Lung (tissue), 12 donors: ENCODE data around the gene SBF2. TPM values are rescaled to one million over a fixed set of nuclear protein-coding genes. Genes with fewer than 3 reads are reported as not detected.

Experiments used
- ATAC-seq: fragments of 200-7000 bp; cut with Tn5 transposase; one replicate; pipeline ENCODE4 v1.9.1; 2020; ENCODE audit warnings: moderate number of reproducible peaks; ENCODE audit not compliant: insufficient read depth, low FRiP score
- DNase-seq, 3 donors: peaks; one replicate each; pipeline ENCODE4 v3.0.0-alpha.2; 2013 to 2017
- H3K27ac ChIP-seq, 2 donors: one replicate each; pipeline ENCODE4 v1.5.1; 2013; ENCODE audit warnings: mild to moderate bottlenecking in 2 of 2, moderate library complexity in 2 of 2, control low read depth in 1 of 2, inconsistent platforms in 1 of 2, low read depth in 1 of 2, low read length in 1 of 2
- H3K27me3 ChIP-seq, 3 donors: one replicate each; pipeline ENCODE4 v1.5.1; 2013; ENCODE audit warnings: low read length in 2 of 3; ENCODE audit not compliant: control insufficient read depth in 3 of 3, insufficient read depth in 3 of 3
- H3K36me3 ChIP-seq, 4 donors: one replicate each; pipeline ENCODE4 v1.5.1; 2013; ENCODE audit warnings: low read length in 4 of 4, mild to moderate bottlenecking in 1 of 4, moderate library complexity in 1 of 4; ENCODE audit not compliant: control insufficient read depth in 4 of 4, insufficient read depth in 4 of 4
- H3K4me1 ChIP-seq, 5 donors: one replicate each; pipeline ENCODE4 v1.5.1; 2013; ENCODE audit warnings: low read length in 5 of 5, mild to moderate bottlenecking in 2 of 5, moderate library complexity in 1 of 5; ENCODE audit not compliant: control insufficient read depth in 5 of 5, insufficient read depth in 5 of 5
- H3K4me3 ChIP-seq: one replicate; pipeline ENCODE4 v1.5.1; 2013; ENCODE audit warnings: mild to moderate bottlenecking, control low read depth, moderate library complexity
- H3K9ac ChIP-seq, 2 donors: one replicate each; pipeline ENCODE4 v1.5.1; 2013; ENCODE audit warnings: low read length in 2 of 2, control low read depth in 1 of 2; ENCODE audit not compliant: insufficient read depth in 1 of 2
- H3K9me3 ChIP-seq, 4 donors: one replicate each; pipeline ENCODE4 v1.5.1; 2013; ENCODE audit warnings: low read length in 3 of 4, mild to moderate bottlenecking in 1 of 4, moderate library complexity in 1 of 4; ENCODE audit not compliant: control insufficient read depth in 4 of 4, insufficient read depth in 3 of 4
- WGBS, 2 donors: extraction: QIAGEN DNeasy Blood & Tissue Kit; methylation state at CpG; one replicate each; pipeline ENCODE4 v1.1.7; 2013; 5-methylcytosine and 5-hydroxymethylcytosine counted together
- polyA plus RNA-seq, 2 donors: library from polyadenylated mRNA; stranded (reverse); fragments of 200-250 nt; gene quantifications; one replicate each; pipeline ENCODE4 v1.2.1, GENCODE V29; 2013
- total RNA-seq, 2 donors: library from RNA; depleted of rRNA in 1 of 2; stranded (reverse); fragments of >200 nt in 1 of 2; gene quantifications; one replicate each; pipeline ENCODE4 v1.2.1, GENCODE V29; 2014 to 2021
- TF ChIP-seq, protein P1 (sequence below): IDR thresholded peaks from 2 replicates; pipeline ENCODE4 v1.5.1; 2012; ENCODE audit warnings: mild to moderate bottlenecking; ENCODE audit errors: control extremely low read depth, extremely low read depth
- donor health status: control.
- donor health status: control.
- donor health status: Bipolar disorder and iron deficiency.
- donor health status: healthy.
- donor health status: DM: yes; HTN: yes; CAD: no.

Gene SBF2
- total and polyA plus RNA-seq, 4 donors = 4.4 to 104 (median 24.9) TPM

DNA sequence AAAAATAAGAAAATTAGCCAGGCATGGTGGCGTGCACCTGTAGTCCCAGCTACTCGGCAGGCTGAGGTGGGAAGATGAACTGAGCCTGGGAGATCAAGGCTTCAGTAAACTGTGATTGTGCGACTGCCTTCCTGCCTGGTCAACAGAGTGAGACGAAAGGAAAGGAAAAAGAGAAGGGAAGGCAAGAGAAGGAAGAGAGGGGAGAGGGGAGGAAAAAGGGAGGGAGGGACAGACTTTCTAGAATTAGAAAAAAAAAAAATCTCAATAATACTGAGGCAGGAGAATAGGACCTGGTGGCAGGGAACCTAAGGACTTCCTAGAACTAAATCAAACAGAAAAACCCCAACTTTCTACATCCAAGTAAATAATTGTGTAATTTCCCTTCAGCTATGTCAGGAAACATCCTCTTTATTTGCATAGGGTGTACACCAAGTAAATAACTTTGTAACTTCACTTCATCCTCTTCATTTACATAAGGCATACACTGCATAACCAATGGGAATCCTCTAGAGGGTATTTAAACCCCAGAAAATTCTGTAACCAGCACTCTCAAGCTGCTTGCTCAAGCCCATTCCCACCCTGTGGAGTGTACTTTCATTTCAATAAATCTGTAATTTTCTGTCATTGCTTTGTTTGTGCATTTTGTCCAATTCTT lies 8.7 kb downstream of the SBF2 start:
- TF ChIP-seq, protein P1, sequence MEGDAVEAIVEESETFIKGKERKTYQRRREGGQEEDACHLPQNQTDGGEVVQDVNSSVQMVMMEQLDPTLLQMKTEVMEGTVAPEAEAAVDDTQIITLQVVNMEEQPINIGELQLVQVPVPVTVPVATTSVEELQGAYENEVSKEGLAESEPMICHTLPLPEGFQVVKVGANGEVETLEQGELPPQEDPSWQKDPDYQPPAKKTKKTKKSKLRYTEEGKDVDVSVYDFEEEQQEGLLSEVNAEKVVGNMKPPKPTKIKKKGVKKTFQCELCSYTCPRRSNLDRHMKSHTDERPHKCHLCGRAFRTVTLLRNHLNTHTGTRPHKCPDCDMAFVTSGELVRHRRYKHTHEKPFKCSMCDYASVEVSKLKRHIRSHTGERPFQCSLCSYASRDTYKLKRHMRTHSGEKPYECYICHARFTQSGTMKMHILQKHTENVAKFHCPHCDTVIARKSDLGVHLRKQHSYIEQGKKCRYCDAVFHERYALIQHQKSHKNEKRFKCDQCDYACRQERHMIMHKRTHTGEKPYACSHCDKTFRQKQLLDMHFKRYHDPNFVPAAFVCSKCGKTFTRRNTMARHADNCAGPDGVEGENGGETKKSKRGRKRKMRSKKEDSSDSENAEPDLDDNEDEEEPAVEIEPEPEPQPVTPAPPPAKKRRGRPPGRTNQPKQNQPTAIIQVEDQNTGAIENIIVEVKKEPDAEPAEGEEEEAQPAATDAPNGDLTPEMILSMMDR = no peak
- DNase-seq = peak in 1 of 3 donors; percentile 6
- no peaks in the 10 kb centered on the region for H3K9me3 ChIP-seq
- no peak overlapping the region for H3K27ac ChIP-seq
- no peak overlapping the region for H3K4me3 ChIP-seq
- whole genome bisulfite sequencing, 2 donors = 53 to 61% methylated on average over 4 of the region's 4 CpGs
- ATAC-seq = peak; percentile 59
- peaks cover 0 to 4% (median 2%) of the 10 kb centered on the region in 4 donors for H3K36me3 ChIP-seq
- H3K9ac ChIP-seq = no peak overlapping the region
- no peaks in the 10 kb centered on the region for H3K27me3 ChIP-seq
- peaks cover 0 to 9% (median 0%) of the 10 kb centered on the region in 5 donors for H3K4me1 ChIP-seq

DNA sequence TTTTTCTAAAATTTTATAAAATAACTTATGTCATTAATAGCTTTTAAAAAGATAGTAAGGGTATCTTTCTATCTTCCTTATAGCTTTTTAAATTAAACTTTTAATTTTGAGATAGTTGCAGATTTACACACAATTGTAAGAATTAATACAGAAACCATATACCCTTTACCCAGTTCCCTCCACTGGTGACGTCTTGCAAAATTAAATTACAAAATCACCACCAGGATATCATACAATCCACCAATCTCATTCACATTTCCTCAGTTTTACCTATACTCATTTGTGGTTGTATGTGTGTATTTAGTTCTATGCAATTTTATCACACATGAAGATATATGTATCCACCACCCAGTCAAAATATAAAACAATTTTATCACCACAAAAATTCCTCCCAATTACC lies 10.0 kb downstream of the SBF2 start:
- Histone ChIP-seq H3K27ac (no peak overlapping the region), H3K9ac (no peak overlapping the region)
- TF ChIP-seq, protein P1 = no peak

DNA sequence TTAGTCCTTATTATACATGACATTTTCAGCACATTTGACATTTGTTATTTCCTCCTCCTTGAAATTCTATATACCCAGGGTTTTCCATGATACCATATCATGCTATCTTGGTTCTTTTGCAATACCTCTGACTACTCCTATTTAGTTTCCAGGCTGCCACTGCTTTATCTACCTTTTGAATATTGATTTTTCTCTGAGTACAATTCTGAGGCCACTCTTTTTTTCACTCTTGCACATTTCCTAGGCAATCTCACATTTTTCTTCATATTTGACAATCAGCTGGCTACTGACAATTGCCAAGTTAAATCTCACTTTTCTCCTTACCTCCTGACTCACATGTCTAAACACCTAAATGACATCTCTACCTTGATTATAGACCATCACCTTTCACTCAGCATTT lies 11.9 kb downstream of the SBF2 start:
- TF ChIP-seq, protein P1 = no peak
- Histone ChIP-seq H3K4me1 (peaks cover 0 to 3% (median 0%) of the 10 kb centered on the region in 5 donors), H3K9ac (no peak overlapping the region), H3K27me3 (no peaks in the 10 kb centered on the region), H3K9me3 (no peaks in the 10 kb centered on the region), H3K4me3 (no peak overlapping the region), H3K36me3 (no peaks in the 10 kb centered on the region), H3K27ac (no peak overlapping the region)
- DNase-seq (no peak), ATAC-seq (no peak)

More for the DNA sequence above, 10.0 kb downstream of the SBF2 start:
- H3K27me3 ChIP-seq = no peaks in the 10 kb centered on the region
- 42 to 65% methylated on average over 1 of the region's 1 CpG for WGBS, 2 donors
- no peak overlapping the region for H3K4me3 ChIP-seq
- no peak for ATAC-seq
- H3K4me1 ChIP-seq = peaks cover 0 to 4% (median 0%) of the 10 kb centered on the region in 5 donors
- H3K9me3 ChIP-seq = no peaks in the 10 kb centered on the region
- no peak for DNase-seq
- H3K36me3 ChIP-seq = peaks cover 0 to 4% (median 0%) of the 10 kb centered on the region in 4 donors

DNA sequence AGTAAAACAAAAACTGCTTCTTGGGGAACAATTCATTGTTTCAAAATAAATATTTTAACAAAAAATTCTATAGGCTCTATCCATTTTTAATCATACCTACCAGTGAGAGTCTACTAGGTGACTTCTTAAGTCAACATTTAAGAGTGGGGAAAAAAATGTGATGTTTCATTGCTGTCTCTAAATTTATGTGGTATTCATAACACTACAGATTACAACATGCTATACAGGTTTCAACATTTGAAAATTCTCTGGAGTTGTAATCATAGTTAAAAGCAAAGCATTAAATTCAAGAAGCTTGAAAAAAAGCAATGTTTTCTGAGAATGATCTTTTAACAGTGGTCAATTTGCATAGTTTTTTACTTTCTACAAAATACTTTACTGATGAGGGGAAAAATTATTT lies 18.3 kb downstream of the SBF2 start:
- Histone ChIP-seq H3K27ac (no peak overlapping the region), H3K9ac (no peak overlapping the region), H3K9me3 (no peaks in the 10 kb centered on the region), H3K4me3 (no peak overlapping the region), H3K4me1 (peaks cover 0 to 5% (median 0%) of the 10 kb centered on the region in 5 donors), H3K27me3 (no peaks in the 10 kb centered on the region), H3K36me3 (no peaks in the 10 kb centered on the region)
- TF ChIP-seq, protein P1 = no peak
- ATAC-seq (no peak), DNase-seq (no peak)
